GM19452 (cell line): ENCODE measurements around the gene KIF19.

Source experiments
- ATAC-seq: cut with Tn5 transposase; IDR thresholded peaks from one replicate; pipeline ENCODE4 v1.9.1; 2021; ENCODE audit not compliant: unreplicated experiment

KIF19 gene

DNA sequence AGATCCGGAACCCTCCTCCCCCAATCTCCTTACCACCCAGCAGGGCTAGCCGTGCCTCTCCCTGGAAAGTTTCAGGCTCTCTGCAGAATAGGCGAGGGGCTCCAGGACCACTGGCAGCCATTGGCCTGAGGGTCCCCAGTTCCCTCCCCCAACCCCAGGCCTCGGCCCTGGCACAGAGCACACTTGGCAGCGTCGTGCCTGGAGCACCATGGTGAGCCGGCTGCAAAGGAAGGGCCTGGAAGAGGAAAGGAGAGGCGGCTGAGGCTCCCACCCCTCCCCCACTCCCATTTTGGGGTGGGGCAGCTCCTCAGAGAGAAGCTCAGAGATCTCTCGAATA lies 36.0 kb downstream of the KIF19 start:
- no peak for ATAC-seq

DNA sequence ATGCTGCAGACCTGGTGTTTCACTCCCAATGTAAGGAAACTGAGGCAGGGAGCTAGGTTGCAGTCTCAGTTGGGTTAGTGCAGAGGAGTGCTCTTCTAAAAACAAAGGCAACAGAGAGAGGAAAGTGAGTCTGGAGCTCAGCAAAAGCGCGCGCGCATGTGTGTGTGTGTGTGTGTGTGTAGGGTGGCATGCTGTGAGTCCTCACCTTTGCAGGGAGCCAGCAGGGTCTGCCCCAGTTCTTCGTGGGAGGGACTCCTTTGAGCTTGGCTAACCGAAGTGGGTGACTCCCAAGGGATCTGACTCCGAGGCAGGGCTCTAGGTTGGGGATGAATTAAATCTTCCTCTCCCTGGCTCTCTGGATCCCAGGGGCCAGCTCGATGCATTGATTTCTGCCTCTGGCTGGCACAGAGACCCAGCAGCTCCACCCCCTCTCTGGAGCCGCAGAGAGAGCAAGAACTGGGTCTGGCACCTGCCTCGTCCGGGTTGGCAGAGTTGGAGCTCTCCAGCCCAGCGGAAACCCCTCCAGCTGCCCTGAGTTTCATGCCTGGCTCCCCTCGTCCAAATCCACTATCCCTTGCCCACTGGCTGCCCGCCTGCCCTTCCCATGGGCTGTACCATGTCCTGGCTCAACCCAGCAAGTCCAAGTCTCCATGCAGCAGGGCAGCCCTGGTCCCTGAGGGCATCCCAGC lies 36.9 kb downstream of the KIF19 start:
- no peak for ATAC-seq

DNA sequence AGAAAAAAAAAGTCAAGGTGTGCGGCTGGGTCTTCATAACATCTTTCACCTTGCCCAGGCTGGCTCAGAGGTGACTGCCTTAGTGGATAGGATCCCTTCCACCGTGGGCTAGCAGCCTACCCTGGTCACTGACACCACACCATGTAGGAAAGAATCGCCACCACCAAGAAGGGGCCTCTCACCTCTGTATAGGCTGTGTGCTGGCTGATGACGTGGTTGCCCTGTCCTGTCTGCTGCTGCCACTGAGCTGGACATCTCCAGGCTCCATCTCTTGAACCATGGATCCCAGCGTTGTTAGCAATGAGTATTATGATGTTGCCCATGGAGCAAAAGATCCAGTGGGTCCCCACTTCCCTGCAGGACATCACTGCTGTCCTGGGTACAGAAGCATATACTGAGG lies 41.2 kb downstream of the KIF19 start, which contains the start of gene GPR142:
GPR142 (plus strand) TSS at position 301 of the 400 bp plus-strand sequence. CDS start 2,035 bp downstream, outside the sequence.
- no peak for ATAC-seq

DNA sequence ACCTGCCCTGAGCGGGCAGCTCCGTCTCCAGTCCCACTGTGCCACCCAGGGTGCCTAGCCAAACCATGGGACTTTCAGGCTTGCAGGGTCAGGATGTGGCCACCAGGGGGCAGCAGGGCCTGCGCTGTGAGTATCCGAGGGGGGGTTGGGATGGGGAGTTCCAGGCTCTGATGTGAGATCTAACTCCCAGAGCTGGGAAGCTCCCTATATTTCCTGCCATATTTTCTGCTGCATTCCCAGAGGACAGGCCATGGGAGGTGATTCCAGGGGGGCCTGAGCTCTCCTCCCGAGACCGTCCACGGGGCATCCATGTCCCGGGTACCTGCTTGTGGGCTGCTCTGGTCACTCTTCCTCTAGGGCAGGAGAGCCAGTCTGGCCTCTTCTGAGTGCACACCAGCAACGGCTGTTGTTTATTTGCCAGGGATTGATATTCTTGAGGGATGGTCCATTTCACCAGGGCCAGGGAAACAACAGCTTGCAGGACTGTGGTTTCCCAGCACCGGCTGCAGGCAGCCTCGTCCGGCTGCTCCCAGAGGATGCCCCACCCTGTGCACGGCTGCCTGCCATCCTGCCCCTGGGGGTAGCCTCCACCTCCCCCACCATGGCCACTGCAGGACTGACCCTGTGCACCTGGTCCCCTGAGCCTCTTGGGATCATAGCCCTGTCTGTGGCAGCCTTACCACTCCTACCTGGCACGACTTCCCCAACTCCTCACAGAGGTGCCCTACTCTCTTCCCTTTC lies 42.5 kb downstream of the KIF19 start:
- ATAC-seq, result no peak

DNA sequence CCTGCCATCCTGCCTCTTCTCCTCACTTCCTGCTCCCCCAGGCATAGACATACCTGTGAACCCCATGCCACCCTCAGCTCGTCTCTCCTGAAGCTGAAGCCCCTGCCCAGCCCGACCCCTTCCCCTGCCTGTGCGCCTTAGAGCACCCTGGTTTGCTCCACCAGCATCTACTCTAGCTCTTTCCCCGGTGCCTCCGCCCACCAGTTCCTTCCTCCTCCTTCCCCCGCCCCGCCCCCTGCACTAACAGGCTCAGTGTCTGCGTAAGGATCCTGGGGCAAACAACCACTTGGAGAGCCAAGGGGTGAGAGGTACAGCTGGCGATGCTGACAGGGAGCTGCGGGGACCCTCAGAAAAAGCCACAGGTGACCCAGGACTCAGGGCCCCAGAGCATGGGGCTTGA lies 43.2 kb downstream of the KIF19 start:
- no peak for ATAC-seq

DNA sequence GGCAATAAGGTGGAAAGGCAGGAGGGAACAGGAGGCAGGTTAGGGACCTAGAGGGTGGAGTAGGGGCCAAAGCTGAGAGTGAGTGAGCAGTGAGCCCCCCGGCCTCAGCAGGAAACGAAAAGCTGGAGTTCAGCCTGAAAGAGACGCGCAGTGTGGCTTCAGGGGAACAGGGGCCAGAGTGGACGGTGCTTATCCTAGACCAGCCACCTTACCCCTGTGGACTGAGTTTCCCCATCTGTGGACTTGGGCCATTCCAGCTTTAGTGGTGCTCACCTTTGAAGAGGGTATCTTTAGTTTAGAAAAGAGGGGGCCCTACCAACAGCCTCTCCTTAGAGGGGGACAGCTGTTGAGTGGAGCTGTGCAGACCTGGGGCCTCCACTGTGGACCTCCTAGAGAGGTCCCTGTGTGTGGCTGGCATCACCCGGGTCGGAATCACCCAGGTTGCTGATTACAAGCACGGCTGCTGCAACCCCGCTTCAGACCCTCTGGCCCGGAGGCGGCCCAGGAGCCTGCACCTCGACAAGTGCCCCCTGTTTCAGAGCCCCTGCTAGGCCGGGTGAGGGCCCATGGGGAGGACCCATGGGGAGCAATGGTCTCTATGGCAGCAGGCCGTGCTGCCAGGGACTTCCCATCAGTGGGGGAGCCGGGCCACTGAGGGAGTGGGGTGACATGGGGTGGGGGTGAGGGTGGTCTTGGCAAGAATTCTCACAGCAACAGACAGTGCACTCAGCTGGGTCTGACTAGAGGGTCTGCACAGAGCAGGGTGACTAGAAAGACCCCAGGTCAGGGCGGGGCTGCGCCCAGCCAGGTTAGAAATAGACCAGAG lies 43.9 kb downstream of the KIF19 start:
- no peak for ATAC-seq

DNA sequence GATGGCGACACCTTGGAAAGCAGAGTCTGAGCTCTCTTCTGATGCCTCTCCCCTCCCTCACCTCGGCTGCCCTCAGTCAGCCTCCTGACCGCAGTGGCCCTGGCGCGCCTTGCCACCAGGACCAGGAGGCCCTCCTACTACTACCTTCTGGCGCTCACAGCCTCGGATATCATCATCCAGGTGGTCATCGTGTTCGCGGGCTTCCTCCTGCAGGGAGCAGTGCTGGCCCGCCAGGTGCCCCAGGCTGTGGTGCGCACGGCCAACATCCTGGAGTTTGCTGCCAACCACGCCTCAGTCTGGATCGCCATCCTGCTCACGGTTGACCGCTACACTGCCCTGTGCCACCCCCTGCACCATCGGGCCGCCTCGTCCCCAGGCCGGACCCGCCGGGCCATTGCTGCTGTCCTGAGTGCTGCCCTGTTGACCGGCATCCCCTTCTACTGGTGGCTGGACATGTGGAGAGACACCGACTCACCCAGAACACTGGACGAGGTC lies 45.7 kb downstream of the KIF19 start:
- ATAC-seq, result no peak

DNA sequence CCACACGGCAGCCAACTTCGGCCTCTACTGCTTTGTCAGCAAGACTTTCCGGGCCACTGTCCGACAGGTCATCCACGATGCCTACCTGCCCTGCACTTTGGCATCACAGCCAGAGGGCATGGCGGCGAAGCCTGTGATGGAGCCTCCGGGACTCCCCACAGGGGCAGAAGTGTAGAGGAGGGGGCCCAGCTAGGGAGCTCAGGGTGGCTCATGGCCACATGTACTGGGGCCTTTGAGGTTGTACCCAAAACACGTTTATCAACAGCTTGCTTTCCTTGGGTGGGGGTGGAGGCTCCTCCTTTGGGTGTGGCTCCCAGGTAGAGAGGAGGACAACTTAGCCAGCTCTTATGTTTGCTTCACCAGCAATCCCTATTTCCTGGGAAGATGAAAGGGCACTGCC lies 46.4 kb downstream of the KIF19 start:
- ATAC-seq, result no peak

DNA sequence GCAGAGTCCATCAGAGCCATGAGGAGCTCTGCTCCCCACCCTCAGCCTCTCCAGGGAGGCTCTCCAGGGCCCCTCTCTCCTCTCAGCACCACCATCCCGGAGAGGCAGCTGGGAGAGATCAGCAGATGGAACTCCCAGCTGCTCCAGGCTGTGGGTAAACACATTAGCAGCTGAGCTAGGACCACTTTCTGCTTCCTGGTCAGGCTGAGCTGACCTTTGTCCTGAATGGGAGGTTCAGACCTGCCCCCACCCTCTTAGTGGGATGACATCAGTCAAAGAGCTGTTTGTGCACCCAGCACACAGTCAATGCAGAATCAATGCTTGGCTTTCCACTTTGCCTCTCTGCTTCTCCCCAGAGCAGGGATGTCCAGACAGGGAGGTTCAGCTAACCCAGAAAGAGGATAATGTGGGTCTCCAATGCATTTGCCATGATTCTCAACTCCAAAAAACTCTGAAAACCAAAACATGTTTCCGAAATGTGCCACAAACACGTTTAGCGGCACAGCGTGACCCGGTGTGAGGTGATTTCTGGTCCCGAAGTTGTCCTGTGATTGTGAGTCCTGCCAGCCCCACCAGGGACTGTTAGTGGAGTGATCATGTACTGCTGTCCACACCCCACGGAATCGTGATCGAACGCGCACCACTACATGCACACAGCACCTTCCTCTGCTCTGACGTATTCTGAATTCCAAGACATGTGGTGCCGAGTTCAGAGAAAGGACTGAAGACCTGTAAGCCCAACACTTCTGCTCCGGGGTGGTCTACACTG lies 48.0 kb downstream of the KIF19 start:
- ATAC-seq, result no peak

DNA sequence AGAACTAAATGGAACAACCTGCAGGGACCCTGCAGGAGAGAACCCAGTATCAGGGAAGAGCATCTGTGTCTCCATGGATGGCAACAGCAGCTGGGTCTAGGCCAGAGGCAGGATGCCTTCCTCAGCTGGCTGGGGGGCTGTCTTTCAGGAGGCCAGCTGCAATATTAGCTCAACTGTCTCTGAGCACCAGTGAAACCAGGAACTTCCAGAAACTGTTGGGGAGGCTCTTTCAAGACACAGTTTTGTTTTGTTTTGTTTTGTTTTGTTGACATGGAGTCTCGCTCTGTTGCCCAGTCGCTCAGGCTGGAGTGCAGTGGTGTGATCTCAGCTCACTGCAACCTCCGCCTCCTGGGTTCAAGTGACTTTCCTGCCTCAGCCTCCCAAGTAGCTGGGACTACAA lies 48.8 kb downstream of the KIF19 start:
- no peak for ATAC-seq

DNA sequence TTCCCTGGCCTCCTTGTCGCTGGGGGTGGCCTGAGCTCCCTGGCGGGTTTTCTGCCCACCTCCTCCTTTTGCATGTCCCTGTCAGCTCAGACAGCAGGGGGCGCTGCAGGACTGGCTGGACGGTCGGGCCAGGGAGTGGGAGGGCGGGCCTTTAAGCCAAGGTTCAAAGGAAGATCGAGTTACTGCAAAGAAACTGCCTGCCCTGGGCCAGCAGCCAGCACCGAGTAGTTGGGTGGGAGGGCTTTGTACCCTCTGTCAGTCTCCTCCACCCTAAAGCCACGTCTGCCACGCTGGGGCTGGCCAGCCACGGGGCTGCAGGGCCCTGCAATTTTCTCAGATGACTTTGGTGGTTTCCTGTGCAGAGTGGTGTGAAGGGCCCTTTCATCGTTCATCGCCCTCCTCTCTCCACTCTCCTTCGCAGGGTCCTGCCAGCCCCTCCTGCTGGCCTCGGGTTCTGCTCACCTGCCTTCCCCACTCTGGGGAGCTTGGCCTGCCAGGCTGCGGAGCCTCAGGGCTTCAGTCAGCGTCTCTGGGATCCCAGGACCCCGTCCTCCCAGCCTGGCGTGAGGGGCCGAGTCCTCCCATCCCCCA lies 53.6 kb downstream of the KIF19 start:
- ATAC-seq, result no peak

DNA sequence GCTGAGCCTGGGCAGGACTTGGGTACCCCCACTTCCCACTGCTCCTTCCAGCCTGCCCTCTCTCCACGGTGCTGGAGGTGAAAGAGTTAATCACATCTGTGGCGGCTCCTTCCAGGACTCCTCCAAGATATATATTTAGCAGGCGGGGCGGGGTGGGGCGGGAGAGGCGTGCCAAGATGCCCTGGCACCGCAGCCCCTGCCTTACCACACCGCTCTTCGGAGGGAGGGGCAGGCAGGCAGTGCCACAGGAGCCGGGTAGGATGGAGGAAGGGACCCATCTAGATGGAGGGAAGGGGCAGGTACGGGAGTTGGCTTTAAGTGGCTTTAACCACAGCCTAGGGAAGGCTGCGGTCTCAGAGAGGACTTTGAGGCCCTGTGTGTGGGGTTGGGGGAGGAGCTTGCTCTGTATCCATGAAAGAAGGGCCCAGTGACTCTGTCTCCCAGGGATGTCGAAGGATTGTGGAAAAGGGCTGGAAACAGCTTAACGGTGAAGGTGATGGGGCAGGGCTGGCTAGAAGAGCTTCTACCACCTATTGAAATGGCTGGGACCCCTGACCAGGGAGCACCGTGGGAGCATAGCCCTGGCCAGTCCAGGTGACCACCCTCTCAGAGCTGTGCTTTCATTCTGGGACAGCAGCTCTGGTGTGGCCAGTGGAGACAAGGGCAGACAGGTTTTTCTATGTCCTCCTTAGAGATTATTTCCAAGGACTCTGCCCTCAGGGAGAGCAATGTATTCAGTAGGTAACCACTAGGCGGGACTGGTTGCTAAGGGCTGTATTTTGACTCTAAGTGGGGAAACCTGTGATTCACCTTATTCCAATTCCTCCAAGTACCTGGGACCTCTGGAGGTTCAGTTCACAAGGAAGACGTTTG lies 54.3 kb downstream of the KIF19 start:
- ATAC-seq, result no peak

DNA sequence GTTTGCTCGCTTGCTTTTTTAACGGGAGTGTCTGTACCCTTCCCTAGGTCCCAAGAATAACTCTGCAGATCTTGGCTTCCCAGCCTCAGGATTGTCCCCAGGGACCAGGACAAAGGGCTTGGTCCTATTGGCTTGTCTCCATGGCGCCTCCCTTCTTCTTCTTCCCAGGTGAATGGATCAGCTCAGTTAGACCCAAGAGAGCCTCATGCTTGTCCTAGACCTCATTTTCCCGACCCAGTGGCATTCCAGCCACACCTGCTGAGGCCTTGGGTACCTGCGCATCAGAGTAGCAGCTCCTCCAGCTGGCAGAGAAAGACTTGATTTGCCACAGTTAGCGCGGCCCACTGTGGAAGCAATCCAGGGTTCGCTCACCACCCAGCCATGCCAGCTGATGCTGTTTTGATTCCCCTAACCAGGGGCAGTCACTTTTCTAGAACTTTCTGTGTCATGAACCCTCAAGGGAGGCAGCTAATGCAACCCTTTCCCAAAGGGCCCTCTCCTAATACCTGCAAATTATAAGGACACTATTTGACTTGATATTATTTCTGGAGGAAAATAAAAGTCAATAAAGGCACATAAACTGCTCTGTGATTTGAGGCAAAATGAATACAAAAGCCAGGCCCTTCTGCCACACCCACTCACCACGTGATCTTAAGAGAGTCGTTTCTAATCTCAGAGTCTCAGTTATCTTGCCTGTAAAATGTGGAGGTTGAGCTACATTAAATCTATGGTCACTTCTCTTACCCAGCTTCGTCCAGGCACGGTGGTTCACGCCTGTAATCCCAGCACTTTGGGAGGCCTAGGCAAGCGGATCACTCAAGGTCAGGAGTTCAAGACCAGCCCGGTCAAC lies 55.2 kb downstream of the KIF19 start:
- no peak for ATAC-seq

DNA sequence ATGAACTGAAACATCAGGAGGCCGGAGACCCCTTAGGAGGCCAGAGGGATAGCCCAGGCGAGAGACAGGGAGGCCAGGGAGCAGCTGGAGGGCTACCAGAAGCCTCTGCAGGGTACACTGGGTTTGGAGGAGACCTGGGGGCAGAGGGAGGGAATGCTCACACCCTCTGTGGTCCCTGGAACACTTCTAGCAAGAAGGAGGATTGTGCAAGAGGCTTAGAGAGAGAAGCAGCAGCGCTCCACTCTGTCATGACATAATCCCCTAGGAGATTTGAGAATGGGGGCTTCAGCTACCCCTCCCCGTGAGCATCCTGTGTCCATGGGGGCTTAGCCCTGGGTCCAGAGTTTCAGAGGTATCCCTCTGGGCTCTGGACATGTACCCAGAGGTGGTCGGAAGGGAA lies 57.1 kb downstream of the KIF19 start:
- no peak for ATAC-seq

DNA sequence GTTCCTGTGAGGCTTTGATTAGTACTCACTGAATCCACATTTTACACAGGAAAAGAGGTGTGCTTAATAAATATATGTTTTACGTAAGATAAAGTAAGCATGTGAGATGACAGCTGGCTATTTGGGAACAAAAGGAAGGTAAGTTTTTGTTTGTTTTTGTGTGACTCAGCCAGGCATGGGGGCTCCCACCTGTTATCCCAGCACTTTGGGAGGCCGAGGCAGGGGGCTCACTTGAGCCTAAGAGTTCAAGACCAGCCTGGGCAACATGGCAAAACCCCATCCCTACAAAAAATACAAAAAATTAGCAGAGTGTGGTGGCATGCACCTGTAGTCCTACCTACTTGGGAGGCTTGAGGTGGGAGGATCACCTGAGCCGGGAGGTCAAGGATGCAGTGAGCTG lies 59.2 kb downstream of the KIF19 start:
- ATAC-seq, result no peak

DNA sequence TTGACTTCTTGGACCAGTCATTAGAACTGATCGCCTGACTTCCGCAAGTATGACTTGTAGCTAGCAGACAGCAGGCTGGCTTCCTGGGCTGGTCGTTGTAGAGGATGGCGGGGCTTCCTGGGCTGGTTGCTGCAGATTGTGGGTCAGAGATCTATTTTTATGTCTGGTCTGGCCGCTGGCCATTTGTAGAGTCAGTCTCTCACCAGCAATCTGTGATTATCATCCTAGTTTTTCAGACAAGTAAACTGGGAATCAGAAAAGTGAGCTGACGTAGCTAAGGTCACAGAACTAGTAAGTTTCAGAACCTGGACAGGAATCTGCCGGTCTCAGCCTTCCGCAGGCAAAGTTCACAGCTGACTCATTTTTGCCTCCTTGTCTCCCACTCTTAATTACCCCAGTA lies 60.4 kb downstream of the KIF19 start:
- no peak for ATAC-seq

DNA sequence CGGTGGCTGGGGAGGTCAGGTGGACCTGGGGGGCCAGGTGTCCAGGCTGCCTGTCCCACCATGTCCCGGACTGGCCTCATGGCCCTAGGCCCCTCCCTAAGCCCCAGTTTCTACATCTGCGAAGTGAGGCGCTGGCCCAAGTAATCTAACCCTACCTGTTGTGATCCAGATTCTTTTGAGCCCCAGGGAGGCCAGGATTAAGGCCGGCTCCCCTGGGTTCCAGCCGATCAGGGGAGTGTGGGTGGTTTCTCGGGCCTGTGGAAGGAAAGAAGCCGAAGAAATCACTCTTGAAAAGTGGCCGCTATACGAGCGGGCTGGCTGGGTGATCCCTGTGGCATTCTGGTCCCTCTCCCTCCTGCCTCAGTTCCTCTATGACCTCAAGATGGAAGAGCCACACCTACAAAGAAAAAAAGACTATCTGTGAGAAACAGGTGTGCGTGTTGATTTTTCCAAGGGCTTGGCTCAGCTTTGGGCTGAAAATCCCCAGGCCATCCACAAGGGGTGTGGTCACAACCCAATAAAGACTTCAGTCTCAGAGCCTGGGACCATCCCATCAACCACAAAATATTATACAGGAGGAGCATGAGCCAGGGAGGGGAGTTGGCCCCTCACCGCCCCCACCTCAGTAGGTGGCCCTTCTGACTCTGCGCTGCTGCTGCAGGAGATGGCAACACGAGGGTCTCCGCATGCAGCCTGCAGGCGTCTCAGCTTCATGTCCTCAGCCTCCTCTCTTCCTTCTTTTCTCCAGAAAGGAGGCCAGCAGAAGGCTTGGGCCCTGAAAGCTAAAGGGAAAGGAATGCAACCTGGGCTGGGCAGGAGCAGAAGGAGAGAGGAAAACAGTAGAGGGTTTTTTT lies 61.6 kb downstream of the KIF19 start:
- ATAC-seq, result no peak
